ENCODE data around the gene CLCN6.

CLCN6 gene

DNA sequence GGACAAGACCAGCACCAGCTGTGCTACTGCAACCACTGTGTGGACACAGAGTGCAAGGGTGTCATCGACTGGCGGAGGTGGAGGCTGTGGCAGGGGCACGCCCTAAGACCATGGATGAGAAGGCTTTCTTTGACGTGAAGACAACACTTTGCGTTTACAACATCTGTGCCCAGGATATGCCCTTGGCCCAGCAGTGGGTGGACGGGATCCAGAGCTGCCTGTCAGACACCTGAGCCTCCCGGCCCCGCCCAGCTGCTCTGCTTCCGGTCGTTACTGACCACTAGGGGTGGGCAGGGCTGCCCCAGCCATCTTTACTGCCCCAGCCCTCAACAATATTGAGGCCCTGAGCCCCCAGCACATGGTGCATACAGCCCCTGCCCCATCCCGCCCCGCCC, 74.2 kb downstream of the CLCN6 start:
- DNase-seq (ENCODE audit: low read depth): no peak

GRCh38 chr1:11880911-11881748, 75.1 kb downstream of the CLCN6 start:
- DNase-seq (ENCODE audit: low read depth): no peak

DNA sequence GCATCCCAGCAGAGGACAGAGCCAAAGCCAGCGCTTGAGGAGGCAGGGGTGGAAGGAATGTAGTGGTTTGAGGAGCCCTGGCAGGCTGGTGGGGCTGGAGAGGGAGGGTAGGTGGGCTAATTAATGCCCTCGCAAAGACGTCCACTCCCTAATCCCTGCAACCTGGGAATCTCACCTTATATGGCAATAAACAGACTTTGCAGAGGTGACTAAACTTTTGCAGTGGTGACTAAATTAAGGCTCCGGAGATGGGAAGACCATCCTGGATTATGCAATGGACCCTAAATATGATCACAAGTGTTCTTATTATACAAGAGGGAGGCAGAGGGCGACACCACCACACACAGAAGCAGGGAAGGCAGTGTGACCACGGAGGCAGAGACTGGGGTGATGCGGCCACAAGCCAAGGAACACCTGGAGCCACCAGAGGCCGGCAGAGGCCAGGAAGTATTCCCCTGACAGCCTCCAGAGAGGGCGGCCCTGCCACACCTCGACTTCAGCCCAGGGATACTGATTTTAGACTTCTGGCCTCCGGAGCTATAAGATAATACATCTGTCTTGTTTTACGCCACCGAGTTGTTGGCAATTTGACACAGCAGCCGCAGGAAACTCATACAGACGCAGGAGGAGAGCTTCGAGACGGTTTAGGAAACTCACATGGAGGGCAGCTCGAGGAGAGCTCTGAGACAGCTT, 75.9 kb downstream of the CLCN6 start:
- no peak for DNase-seq (ENCODE audit: low read depth)

GRCh38 chr1:11882814-11883538, 77.0 kb downstream of the CLCN6 start:
- DNase-seq (ENCODE audit: low read depth): no peak

GRCh38 chr1:11885916-11886315, 79.9 kb downstream of the CLCN6 start:
- DNase-seq (ENCODE audit: low read depth): no peak

DNA sequence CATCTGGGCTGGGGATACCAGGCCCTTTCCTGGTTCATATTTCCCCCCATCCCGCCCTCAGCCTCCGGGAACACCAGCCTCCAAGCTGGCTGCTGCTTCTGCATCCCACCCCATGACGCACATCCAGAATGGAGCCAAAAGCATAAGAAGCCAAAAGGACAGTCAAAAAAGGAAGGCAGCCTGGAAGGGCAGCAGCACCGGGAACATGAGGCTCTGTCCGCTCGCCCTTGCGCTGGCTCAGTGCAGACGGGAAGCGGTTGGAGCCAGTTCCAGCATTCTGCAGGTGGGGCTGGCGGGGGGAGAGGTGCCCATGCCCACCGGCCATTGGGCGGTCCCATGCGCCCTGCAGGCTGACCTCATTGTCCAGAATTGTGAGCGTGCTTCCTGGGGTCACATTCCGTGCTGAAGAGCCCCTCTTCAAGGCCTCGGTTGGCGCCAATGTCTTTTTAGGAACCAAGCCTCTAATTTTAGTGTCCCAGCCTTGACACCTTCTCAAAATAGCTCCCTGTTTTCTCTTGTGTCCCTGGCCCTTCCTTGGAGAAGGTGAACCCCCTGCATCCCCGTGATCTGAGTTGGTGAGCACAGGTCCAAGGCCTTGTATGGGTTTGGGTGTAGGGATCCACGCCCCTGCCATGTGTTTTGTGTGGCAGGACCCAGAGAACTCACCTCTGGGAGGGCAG, 81.1 kb downstream of the CLCN6 start:
- no peak for DNase-seq (ENCODE audit: low read depth)

- DNase-seq (ENCODE audit: low read depth): no peak
Observed at GRCh38 chr1:11887666-11888007, 81.6 kb downstream of the CLCN6 start.

- DNase-seq (ENCODE audit: low read depth): no peak
Observed at GRCh38 chr1:11888206-11888876, 82.3 kb downstream of the CLCN6 start.

GRCh38 chr1:11888877-11889208, 82.9 kb downstream of the CLCN6 start:
- DNase-seq (ENCODE audit: low read depth): no peak

GRCh38 chr1:11891433-11892186, 85.6 kb downstream of the CLCN6 start:
- DNase-seq (ENCODE audit: low read depth): no peak
